NAMALWA (cell line): Measurements from ENCODE around the gene PBRM1.

Experiments
- DNase-seq: peaks from one replicate; pipeline ENCODE4 v3.0.0-alpha.2; 2015; ENCODE audit warnings: low spot score

Gene PBRM1

GRCh38 chr3:52524752-52525679 lies 160.7 kb downstream of the PBRM1 start:
- DNase-seq: no peak

DNA sequence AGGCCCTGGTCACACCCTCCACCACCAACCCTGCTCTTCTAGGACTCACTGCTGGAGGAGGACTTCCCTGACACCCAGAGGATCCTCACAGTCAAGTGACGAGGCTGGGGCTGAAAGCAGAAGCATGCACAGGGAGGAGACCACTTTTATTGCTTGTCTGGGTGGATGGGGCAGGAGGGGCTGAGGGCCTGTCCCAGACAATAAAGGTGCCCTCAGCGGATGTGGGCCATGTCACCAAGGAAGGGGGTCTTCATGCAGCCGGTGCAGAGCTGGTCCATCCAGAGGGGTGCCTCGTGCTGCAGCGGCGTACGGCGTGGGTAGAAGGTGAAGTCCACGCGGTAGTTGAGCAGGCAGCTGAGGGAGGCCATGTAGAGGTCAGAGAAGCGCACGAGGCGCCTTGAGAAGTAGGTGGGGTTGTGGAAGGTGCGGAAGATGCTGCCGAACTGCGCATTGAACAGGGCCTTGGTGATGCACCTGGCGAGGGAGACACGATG lies 161.4 kb downstream of the PBRM1 start:
- DNase-seq: no peak

DNA sequence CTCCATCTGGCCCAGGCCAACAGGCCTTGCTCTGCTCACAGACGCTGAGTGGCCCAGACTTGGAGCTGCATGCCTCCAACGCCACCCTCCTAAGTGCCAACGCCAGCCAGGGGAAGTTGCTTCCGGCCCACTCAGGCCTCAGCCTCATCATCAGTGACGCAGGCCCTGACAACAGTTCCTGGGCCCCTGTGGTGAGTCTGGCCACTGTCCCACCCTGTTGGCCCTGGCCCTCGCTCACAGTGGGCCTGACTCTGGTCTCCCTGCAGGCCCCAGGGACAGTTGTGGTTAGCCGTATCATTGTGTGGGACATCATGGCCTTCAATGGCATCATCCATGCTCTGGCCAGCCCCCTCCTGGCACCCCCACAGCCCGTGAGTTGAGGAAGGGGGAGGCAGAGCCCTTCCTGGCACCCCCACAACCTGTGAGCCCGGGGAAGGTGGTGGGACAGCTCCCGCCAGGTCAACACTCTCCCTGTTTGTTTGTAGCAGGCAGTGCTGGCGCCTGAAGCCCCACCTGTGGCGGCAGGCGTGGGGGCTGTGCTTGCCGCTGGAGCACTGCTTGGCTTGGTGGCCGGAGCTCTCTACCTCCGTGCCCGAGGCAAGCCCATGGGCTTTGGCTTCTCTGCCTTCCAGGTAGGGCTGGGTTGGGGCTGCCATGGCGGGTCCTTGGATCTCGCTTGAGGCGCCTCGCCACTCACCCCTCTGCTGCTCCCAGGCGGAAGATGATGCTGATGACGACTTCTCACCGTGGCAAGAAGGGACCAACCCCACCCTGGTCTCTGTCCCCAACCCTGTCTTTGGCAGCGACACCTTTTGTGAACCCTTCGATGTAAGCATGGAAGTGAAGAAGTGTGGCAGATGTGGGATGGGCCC lies 162.1 kb downstream of the PBRM1 start:
- DNase-seq: no peak

- no peak for DNase-seq
Observed at GRCh38 chr3:52522651-52523251, 163.0 kb downstream of the PBRM1 start.

GRCh38 chr3:52521881-52522650 lies 163.6 kb downstream of the PBRM1 start:
- DNase-seq: no peak

DNA sequence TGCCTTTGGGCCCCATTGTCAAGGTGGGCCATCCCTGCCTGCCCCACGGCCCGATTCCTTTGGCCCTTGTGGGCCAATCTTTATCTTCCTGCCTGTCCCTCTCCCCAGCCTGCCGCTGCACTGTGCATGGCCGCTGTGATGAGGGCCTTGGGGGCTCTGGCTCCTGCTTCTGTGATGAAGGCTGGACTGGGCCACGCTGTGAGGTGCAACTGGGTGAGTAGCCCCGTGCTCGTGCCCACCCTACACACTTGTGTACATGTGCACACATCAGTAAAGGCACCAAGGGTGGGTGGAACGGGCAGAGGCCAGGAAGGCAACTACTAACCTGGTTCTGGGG lies 164.3 kb downstream of the PBRM1 start:
- DNase-seq: no peak

DNA sequence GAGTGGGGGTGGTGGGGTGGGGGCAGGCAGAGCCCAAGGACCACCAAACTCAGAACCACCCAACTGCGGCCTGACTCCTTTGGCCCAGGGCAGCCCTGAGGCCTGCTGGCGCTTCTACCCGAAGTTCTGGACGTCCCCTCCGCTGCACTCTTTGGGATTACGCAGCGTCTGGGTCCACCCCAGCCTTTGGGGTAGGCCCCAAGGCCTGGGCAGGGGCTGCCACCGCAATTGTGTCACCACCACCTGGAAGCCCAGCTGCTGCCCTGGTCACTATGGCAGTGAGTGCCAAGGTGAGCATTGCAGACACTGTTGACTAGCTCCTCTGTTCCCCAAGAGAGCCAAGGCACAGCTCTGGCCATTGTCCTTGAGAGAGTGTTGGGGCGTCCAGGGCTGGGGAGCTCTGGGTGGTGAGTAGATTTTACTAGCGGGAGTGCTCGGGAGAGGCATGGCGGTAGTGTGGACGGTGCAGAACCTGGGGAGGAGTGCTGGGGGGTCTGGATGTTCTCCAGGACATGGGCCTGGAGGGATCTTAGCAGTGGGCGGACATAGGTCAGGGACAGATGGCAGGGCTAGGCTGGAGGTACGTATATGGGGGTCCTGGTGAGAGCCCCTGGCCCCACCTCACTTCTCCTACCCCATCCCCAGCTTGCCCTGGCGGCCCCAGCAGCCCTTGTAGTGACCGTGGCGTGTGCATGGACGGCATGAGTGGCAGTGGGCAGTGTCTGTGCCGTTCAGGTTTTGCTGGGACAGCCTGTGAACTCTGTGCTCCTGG lies 164.8 kb downstream of the PBRM1 start:
- DNase-seq: no peak

DNA sequence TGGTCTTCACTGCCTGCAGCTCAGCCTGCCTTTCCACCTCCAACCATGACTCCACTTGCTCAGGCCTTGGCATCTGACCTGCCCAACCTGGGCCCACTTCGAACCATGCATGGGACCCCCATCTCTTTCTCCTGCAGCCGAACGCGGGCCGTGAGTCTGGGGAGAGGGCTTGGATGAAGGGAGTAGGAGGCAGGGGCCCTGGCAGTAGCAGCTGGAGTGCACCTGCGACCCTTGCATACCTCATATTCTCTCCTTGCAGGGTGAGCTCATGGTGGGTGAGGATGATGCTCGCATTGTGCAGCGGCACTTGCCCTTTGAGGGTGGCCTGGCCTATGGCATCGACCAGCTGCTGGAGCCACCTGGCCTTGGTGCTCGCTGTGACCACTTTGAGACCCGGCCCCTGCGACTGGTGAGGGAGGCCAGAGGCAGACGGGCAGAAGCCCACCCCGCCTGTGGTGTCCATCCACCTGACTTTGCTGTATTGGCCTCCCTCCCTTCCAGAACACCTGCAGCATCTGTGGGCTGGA lies 165.5 kb downstream of the PBRM1 start:
- DNase-seq: no peak

DNA sequence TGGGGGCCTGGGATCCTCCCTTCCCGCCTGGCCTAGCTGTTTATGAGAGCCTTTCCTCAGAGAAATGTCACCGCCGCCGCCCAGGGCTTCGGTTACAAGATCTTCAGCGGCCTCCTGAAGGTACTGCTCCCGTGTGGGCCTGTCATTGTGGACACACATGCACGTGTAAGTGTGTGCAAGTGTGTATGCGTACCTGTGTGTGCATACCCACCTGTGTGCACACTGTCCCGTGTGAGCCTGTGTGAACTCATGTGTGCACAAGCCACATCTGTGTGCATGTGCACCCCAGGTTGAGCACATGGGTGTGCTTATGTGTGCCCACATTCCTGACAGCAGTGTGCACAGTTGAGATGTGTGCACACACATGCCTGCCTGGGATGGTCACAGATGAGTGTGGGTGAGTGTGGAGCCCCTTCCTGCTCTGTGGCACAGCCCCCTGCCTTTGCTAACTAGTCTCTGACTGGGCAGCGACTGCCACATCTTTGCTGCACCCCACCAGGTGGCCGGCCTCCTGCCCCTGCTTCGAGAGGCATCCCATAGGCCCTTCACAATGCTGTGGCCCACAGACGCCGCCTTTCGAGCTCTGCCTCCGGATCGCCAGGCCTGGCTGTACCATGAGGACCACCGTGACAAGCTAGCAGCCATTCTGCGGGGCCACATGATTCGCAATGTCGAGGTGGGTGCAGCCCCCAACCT lies 166.1 kb downstream of the PBRM1 start:
- DNase-seq: no peak

- no peak for DNase-seq
Observed at GRCh38 chr3:52518723-52519444, 166.8 kb downstream of the PBRM1 start.

DNA sequence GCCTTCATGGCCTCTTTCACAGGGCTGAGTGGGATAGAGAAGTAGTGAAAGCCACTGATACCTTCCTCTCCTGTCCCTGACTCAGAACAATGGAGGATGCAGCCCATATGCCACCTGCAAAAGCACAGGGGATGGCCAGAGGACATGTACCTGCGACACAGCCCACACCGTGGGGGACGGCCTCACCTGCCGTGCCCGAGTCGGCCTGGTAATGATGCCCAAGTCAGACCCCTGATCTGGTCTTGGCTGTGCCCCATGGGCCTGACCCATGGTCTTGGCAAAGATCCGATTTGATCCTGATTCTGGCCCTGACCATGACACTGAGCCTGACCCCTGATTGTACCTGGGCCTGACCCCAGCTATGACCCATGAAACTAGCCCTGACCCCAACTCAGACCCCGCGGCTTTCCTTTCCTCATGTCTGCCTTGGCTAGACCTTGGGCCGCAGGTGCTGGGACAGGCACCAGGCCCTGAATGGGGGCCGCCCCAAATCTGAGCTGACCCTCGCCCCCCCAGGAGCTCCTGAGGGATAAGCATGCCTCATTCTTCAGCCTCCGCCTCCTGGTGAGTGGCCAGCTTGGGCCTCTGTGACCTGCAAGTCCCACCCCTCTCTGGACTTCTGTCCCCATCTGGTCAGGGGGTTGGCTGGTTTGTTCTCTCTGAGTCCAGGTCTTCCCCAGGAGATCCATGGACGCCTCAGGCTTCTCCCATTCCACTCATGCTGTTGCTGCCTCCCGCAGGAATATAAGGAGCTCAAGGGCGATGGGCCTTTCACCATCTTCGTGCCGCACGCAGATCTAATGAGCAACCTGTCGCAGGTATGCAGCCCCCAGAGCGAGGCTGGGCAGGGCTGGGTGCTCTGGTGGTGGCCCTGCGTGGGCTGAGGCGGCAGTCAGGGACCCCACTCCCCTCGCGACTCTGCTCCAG lies 167.7 kb downstream of the PBRM1 start:
- DNase-seq: no peak

DNA sequence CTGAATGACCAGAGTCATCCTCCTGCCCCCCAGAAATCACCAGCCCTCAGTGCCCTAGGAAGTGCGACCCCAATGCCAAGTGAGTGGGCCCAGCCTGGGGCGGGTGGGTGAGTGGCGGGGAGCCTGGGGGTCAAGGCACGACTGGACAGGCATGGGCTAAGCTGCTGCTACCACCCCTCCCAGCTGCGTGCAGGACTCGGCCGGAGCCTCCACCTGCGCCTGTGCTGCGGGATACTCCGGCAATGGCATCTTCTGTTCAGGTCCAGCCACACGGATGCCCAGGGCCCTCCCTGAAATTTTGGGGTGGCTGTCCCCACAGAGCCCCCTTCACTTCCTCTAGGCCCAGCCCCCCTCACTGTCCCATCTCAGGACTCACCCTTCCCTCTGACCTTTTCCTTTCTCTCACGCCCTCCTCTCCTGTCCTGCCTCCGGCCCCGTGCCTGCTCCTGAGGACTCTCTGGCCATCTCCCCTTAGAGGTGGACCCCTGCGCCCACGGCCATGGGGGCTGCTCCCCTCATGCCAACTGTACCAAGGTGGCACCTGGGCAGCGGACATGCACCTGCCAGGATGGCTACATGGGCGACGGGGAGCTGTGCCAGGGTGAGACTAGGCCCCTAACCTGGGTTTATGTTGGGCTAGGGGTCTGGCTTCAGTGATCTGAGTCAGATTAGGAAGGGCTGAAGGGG lies 169.1 kb downstream of the PBRM1 start:
- DNase-seq: no peak

DNA sequence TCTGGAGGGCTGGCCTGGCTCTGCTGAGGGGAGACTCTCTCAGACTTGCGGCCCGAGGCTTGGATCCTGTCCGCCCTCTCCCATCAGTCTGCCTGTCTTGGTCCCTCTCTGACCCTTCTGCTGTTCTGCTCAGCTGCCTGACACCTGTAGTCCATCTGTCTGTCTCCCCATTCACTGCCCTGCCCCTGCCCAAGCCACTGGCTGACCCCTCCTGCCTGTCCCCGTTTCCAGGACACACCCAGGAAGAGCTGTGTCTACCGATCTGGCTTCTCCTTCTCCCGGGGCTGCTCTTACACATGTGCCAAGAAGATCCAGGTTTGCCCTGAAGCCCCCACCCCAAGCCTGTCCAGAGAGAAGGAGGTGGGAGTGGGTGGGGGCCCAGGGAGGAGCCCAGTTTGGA lies 170.5 kb downstream of the PBRM1 start:
- DNase-seq: no peak

- no peak for DNase-seq
Observed at GRCh38 chr3:52514576-52514975, 171.1 kb downstream of the PBRM1 start.

- no peak for DNase-seq
Observed at GRCh38 chr3:52513281-52513680, 172.4 kb downstream of the PBRM1 start.

- no peak for DNase-seq
Observed at GRCh38 chr3:52512727-52513126, 173.0 kb downstream of the PBRM1 start.

- no peak for DNase-seq
Observed at GRCh38 chr3:52512105-52512504, 173.6 kb downstream of the PBRM1 start.

- no peak for DNase-seq
Observed at GRCh38 chr3:52511509-52511908, 174.2 kb downstream of the PBRM1 start.
